Sigmoid colon (tissue), 4 donors: ENCODE data around the gene RAD21L1.

ENCODE experiments used
- CTCF ChIP-seq, 4 experiments: fragments of 450-650 bp in 3 of 4; fragments of 200-600 bp in 1 of 4; IDR thresholded peaks; one replicate each; pipeline ENCODE4 v1.5.1; 2016 to 2019; ENCODE audit warnings: antibody characterized with exemption in 4 of 4, mild to moderate bottlenecking in 3 of 4, moderate library complexity in 2 of 4
- EP300 ChIP-seq, 4 donors: sonication (generic); formaldehyde crosslinking; IDR thresholded peaks; one replicate each; pipeline ENCODE4 v1.6.1; 2017; ENCODE audit warnings: antibody characterized with exemption in 4 of 4
- POLR2A ChIP-seq, 2 donors: fragments of 450-650 bp; IDR thresholded peaks; one replicate each; pipeline ENCODE4 v1.6.1; 2016; ENCODE audit warnings: antibody characterized with exemption in 2 of 2, mild to moderate bottlenecking in 2 of 2, moderate library complexity in 2 of 2

GRCh38 chr20:1180949-1181348 lies 44.9 kb upstream of the RAD21L1 start:
- no peak for TF ChIP-seq POLR2A (IDR thresholded peaks at IDR 0.05)
- no peak for TF ChIP-seq CTCF (IDR thresholded peaks at IDR 0.05)
- no peak for TF ChIP-seq EP300 (IDR thresholded peaks at IDR 0.05)
